Measurements from ENCODE around the gene CPT1B. TPM values are rescaled to one million over a fixed set of nuclear protein-coding genes. Genes with fewer than 3 reads are reported as not detected.

CPT1B gene
- total and polyA plus RNA-seq, 2 donors (not counting 1 experiment from before 2014, with no cell fraction given), result 0.82 to 4.8 TPM

GRCh38 chr22:50611341-50612060 lies 33.3 kb upstream of the CPT1B start:
- Histone ChIP-seq H3K4me1 (ENCODE audit: control insufficient read depth, extremely low read depth, insufficient read depth, low read length) (no peaks in the 10 kb centered on the region), H3K27me3 (ENCODE audit: control insufficient read depth, insufficient read depth, low read length) (no peaks in the 10 kb centered on the region), H3K79me2 (ENCODE audit: control insufficient read depth, insufficient read depth, low read length) (no peaks in the 10 kb centered on the region), H3K36me3 (ENCODE audit: control insufficient read depth, insufficient read depth, low read length) (no peaks in the 10 kb centered on the region), H4K20me1 (ENCODE audit: control insufficient read depth, extremely low read depth, insufficient read depth, low read length) (no peaks in the 10 kb centered on the region), H2AFZ (ENCODE audit: low read length) (no peak overlapping the region), H3K9me3 (ENCODE audit: control insufficient read depth, insufficient read depth, low read depth, low read length) (no peaks in the 10 kb centered on the region), H3K4me3 (replicated peaks in 1 of 4; ENCODE audit: control extremely low read depth in 1 of 4, insufficient read depth in 1 of 4, low read depth in 3 of 4, low read length in 4 of 4) (no peak overlapping the region), H3K9ac (ENCODE audit: insufficient read depth, low read length) (no peak overlapping the region), H3K4me2 (ENCODE audit: extremely low read depth, insufficient read depth, low read length) (no peak overlapping the region), H3K27ac (ENCODE audit: insufficient read depth, low read length) (no peak overlapping the region)
- no peak for DNase-seq (ENCODE audit: low read depth in 2 of 2)
- TF ChIP-seq CTCF (conservative IDR thresholded peaks at IDR 0.05 in 1 of 2, IDR thresholded peaks at IDR 0.05 in 1 of 2; ENCODE audit: low read depth in 1 of 2, low read length in 2 of 2), result no peak
- no peak for TF ChIP-seq EZH2 (IDR thresholded peaks at IDR 0.05; ENCODE audit: low read length, missing control alignments)

- Histone ChIP-seq H3K9ac (ENCODE audit: insufficient read depth, low read length) (no peak overlapping the region), H3K4me1 (ENCODE audit: control insufficient read depth, extremely low read depth, insufficient read depth, low read length) (no peaks in the 10 kb centered on the region), H3K27ac (ENCODE audit: insufficient read depth, low read length) (no peak overlapping the region), H3K27me3 (ENCODE audit: control insufficient read depth, insufficient read depth, low read length) (no peaks in the 10 kb centered on the region), H3K9me3 (ENCODE audit: control insufficient read depth, insufficient read depth, low read depth, low read length) (no peaks in the 10 kb centered on the region), H3K36me3 (ENCODE audit: control insufficient read depth, insufficient read depth, low read length) (no peaks in the 10 kb centered on the region), H3K4me3 (replicated peaks in 1 of 4; ENCODE audit: control extremely low read depth in 1 of 4, insufficient read depth in 1 of 4, low read depth in 3 of 4, low read length in 4 of 4) (no peak overlapping the region), H3K4me2 (ENCODE audit: extremely low read depth, insufficient read depth, low read length) (no peak overlapping the region), H4K20me1 (ENCODE audit: control insufficient read depth, extremely low read depth, insufficient read depth, low read length) (no peaks in the 10 kb centered on the region), H2AFZ (ENCODE audit: low read length) (no peak overlapping the region), H3K79me2 (ENCODE audit: control insufficient read depth, insufficient read depth, low read length) (no peaks in the 10 kb centered on the region)
- no peak for DNase-seq (ENCODE audit: low read depth in 2 of 2)
- TF ChIP-seq EZH2 (IDR thresholded peaks at IDR 0.05; ENCODE audit: low read length, missing control alignments) (no peak), CTCF (conservative IDR thresholded peaks at IDR 0.05 in 1 of 2, IDR thresholded peaks at IDR 0.05 in 1 of 2; ENCODE audit: low read depth in 1 of 2, low read length in 2 of 2) (no peak)
These were observed 32.4 kb upstream of the CPT1B start for GRCh38 chr22:50610581-50610980.

DNA sequence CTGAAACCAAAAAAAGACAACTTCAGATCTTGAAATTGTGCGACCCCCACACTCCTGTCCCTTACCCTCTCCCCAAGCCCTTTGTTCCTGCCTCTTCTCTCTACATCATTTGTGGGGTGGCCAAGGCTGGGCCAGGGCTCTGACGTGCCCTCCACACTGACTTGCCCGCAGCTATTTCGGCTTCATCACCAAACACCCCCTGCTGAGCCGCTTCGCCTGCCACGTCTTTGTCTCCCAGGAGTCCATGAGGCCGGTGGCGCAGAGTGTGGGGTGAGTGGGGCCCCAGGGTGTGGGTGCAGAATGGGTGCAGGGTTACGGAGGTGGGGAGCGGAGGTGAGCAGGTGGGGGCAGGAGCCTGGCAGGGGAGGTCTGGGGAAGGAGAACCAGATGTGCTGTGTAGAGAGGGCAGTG lies 31.8 kb upstream of the CPT1B start:
- Histone ChIP-seq H3K4me3 (replicated peaks in 1 of 4; ENCODE audit: control extremely low read depth in 1 of 4, insufficient read depth in 1 of 4, low read depth in 3 of 4, low read length in 4 of 4) (no peak overlapping the region), H3K27me3 (ENCODE audit: control insufficient read depth, insufficient read depth, low read length) (no peaks in the 10 kb centered on the region), H3K9ac (ENCODE audit: insufficient read depth, low read length) (no peak overlapping the region), H3K79me2 (ENCODE audit: control insufficient read depth, insufficient read depth, low read length) (no peaks in the 10 kb centered on the region), H3K4me1 (ENCODE audit: control insufficient read depth, extremely low read depth, insufficient read depth, low read length) (no peaks in the 10 kb centered on the region), H3K4me2 (ENCODE audit: extremely low read depth, insufficient read depth, low read length) (no peak overlapping the region), H3K36me3 (ENCODE audit: control insufficient read depth, insufficient read depth, low read length) (no peaks in the 10 kb centered on the region), H3K27ac (ENCODE audit: insufficient read depth, low read length) (no peak overlapping the region), H3K9me3 (ENCODE audit: control insufficient read depth, insufficient read depth, low read depth, low read length) (no peaks in the 10 kb centered on the region), H2AFZ (ENCODE audit: low read length) (no peak overlapping the region), H4K20me1 (ENCODE audit: control insufficient read depth, extremely low read depth, insufficient read depth, low read length) (no peaks in the 10 kb centered on the region)
- no peak for DNase-seq (ENCODE audit: low read depth in 2 of 2)
- TF ChIP-seq CTCF (conservative IDR thresholded peaks at IDR 0.05 in 1 of 2, IDR thresholded peaks at IDR 0.05 in 1 of 2; ENCODE audit: low read depth in 1 of 2, low read length in 2 of 2), result no peak
- TF ChIP-seq EZH2 (IDR thresholded peaks at IDR 0.05; ENCODE audit: low read length, missing control alignments), result no peak
